ENCODE data around the gene MRPS34.

The MRPS34 gene

DNA sequence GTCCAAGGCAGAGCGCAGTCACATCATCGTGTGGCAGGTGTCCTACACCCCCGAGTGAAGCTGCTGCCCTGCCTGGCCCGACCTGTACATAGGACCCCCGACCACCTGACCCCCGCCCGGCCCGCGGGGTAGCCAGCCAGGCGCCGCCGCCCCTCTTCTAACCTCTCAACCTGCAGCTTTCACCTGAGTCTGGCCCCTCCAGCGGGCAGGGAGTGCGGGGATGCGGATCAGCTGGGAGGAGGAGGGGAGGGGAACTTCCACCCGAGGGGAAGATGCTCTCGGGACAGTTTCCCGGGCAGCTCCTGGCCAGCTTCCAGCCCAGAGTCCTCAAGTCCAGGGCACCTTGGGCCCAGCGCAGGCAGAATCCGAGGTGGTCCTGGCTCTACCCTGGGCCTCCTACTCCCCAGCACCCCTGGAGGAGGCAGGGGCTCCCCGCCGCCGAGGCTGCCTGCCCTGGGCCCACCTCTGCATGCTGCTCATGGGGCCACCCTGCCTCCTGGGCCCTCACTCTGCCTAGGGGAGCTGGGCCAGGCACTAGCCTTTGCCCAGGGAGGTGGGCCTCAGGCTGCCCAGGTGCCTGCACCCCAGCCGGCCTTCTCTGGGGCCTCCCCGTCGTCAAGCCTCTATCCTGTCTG, 4.0 kb downstream of the MRPS34 start:
- no peak for DNase-seq

GRCh38 chr16:1768061-1768766, 4.7 kb downstream of the MRPS34 start:
- no peak for DNase-seq

GRCh38 chr16:1767116-1767994, 5.6 kb downstream of the MRPS34 start:
- no peak for DNase-seq

DNA sequence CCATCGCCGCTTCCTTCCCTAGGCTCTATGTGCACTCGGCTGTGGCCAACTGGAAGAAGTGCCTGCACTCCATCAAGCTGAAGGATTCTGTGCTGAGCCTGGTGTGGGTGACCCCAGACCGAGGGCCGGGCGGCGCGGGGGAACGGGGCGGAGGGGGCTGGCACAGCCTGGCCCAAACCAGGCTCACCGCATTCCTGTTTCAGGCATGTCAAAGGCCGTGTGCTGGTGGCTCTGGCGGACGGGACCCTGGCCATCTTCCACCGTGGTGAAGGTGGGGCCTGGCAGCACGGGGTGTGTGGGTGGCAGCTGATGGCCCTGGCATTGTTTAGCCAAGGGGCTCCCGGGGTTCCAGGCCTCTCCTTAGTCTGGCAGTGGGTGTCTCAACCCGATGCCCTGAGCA, 6.2 kb downstream of the MRPS34 start:
- DNase-seq, result no peak

DNA sequence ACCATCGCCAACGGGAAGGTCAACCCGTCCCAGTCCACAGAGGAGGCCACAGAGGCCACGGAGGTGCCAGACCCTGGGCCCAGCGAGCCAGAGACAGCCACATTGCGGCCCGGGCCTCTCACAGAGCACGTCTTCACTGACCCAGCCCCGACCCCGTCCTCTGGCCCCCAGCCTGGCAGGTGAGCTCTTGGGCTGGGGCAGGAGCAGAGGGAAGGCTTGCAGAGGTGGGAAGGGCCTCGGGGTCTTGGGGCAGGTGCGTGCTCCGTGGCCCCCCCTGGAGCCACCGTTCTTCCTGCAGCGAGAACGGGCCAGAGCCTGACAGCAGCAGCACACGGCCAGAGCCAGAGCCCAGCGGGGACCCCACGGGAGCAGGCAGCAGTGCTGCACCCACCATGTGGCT, 6.7 kb downstream of the MRPS34 start:
- DNase-seq, result no peak

DNA sequence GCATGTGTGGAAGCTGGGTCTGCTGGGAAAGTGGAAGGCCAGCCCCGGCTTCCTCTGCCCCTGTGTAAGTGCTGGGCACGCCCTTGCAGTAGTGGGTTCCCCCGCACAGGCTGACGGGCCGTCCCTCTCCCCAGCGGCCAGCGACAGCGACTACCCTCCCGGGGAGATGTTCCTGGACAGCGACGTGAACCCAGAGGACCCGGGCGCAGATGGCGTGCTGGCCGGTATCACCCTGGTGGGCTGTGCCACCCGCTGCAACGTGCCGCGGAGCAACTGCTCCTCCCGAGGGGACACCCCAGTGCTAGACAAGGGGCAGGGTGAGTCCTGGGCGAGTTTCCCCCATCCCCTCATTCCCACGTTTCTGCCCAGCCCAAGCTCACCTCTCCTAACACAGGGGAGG, 7.1 kb downstream of the MRPS34 start:
- no peak for DNase-seq

DNA sequence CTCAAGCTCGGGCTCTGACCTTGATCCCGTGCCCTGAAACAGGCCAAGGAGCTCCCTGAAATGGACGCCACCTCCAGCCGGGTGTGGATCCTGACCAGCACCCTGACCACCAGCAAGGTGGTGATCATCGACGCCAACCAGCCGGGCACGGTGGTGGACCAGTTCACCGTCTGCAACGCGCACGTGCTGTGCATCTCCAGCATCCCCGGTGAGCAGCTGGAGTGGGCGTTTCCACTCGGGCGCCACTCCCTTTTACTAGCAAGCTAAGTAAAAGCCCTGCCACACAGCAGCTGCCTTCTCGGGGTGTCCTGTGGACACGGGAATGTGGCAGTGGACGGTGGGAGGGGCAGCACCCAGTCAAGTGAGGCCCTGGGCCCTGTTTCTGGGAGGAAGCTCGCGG, 8.0 kb downstream of the MRPS34 start:
- DNase-seq, result no peak

DNA sequence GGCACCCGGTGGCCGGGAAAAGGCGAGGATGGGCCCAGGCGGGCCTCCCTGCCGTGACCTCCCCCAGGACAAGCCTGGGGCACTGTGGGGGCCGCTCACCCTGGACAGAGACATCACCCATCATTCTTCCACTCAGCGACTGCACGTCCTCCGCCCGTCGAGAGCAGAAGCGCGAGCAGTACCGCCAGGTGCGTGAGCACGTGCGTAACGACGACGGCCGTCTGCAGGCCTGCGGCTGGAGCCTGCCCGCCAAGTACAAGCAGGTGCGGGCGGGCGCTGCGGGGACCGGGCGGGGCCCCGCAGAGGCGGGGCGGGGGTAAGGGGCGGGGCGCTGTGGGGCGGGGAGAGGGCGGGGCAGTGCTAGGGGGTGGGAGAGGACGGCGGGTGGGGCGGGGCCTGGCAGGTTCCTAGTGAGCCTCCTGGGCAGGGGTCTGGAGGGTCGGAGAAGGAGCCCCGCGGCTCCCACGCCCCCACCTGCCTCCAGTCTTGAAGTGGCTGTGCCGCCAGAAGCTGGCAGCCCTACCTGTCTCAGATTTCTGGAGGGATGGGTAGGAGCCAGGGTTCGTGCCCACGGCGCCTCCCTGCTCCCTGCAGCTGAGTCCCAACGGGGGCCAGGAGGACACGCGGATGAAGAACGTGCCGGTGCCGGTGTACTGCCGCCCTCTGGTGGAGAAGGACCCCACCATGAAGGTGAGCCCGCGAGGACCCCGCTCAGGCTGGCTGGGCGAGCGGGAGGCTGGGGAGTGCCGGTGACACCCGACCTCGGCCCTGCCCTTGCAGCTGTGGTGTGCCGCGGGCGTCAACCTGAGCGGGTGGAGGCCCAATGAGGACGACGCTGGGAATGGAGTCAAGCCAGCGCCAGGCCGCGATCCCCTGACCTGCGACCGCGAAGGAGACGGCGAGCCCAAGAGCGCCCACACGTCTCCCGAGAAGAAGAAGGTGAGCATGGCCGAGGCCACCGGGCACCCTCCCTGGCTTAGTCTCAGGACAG, 9.1 kb downstream of the MRPS34 start:
- DNase-seq, result no peak

DNA sequence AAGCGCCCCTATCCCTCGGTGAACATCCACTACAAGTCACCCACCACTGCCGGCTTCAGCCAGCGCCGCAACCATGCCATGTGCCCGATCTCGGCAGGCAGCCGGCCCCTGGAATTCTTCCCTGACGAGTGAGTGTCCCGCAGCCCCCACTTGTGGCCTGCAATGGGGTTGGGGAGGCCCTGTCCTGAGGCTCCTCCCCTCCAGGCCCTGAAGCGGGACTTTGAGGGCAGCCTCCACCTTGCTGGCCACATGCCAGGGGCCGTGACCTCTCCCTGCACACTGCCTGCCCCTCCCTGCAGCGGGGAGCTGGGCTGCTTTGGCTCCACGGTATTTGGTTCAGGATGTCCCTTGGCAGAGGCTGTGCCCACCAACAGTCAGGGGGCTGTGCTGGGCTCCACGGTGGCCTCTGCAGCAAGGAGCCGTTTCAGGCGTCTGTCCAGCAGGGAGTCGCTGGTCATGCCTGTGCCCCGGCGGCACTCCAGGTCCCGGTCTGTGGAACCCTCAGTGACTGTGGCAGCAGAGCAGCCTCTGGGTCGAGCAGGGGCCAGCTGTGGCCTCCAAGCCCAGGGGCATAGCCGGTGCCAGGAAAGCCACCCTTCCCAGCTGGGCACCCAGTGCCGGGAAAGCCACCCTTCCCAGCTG, 9.9 kb downstream of the MRPS34 start:
- DNase-seq, result no peak

DNA sequence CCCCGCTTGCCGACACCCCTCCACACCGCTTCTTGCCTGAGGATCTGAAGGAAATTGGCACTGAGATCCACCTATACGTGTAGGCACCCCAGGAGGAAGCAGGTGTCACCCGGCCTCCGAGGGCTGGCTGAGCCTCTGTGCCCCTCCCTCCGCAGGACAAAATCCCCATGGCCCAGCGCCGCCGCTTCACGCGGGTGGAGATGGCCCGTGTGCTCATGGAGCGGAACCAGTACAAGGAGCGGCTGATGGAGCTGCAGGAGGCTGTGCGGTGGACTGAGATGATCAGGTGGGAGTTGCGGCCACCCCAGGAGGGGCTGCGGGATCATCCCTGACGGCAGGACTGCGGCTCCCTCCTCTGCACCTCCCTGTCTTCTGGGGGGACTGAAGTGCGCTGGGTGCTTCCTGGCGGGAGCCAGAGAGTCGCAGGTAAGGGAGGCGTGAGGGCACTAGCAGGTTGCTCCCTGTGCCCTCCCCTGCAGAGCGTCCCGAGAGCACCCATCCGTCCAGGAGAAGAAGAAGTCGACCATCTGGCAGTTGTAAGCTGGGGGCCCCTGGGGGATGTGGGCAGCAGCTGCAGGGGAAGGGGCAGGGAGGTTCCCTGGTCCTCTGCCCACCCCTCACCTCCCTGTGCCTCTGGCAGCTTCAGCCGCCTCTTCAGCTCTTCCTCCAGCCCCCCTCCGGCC, 10.6 kb downstream of the MRPS34 start:
- no peak for DNase-seq

GRCh38 chr16:1761751-1762150, 11.2 kb downstream of the MRPS34 start:
- no peak for DNase-seq

DNA sequence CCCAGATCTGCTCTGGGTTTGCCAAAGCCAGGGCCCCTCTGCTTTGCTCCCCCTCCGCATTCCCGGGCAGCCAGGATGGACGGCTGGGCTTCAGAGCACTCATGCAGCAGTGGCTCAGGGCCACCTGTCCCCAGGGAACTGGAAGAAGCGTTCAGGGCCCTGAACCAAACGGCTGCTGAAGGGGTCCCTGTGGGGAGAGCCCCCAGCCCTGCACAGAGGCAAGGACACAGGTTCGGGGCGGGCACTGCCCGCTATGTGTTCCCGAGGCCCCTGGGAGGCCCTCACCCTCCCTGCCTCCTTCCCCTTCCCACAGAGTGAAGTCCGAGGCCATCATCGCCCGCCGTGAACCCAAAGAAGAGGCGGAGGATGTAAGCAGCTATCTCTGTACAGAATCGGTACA, 12.0 kb downstream of the MRPS34 start:
- no peak for DNase-seq

- DNase-seq, result no peak
Observed at GRCh38 chr16:1759511-1759910, 13.4 kb downstream of the MRPS34 start.

GRCh38 chr16:1758923-1759322, 14.0 kb downstream of the MRPS34 start:
- DNase-seq, result no peak

DNA sequence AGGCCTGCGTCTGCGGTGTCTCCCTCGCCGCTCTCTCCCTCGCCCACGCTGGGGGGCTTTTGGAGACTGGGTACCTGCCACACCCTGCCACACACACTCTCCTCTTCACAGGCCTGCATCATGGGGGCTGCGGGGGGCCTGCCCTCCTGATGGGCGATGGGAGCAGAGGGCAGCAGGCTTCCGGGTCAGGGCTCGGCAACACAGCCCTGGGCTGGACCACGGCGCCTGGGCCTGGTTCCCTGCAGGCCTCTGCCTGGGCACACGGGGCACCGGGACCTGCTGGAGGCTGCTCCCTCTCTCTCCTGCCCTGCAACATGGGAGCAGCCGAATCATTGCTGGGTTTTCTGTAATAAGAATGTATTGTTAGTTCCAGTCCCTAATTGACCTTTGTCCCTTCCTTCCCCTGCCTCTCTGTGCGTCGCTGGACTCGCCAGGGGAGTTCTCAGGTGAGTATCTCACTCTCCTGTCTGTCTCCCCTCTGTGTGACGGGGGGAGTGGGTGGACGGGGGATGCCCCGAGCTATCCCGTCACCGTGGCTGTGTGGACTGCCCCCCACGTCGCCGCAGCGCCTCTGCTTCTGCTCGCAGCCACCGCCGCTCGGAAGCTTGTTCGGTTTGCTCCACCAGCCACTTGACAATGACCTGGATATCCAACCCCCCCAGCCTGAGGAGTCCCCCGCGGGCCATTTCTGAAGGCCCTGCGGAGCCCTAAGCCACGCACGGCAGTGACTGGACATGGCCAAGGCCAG, 15.0 kb downstream of the MRPS34 start:
- DNase-seq, result no peak

- DNase-seq, result no peak
Observed at GRCh38 chr16:1754204-1754603, 18.7 kb downstream of the MRPS34 start.

DNA sequence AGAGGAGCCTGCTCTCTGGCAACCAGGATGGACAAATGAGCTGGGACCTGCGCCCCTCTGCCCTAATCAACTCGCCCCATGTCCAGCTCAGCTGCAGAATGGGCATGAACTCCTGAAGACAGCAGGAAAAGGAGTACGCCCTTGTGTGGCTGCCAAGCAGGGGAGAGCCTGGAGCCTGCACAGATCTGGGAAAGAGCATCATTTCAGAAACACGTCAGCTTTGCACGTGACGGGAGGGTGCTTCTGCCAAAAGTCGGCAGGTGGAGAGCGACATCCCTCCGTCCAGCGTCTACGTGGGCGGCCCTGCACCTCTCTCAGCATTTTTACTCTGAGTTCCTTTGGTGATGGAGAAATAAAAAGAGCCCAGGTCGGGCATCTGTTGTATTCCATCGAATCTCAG, 20.1 kb downstream of the MRPS34 start:
- DNase-seq, result no peak

DNA sequence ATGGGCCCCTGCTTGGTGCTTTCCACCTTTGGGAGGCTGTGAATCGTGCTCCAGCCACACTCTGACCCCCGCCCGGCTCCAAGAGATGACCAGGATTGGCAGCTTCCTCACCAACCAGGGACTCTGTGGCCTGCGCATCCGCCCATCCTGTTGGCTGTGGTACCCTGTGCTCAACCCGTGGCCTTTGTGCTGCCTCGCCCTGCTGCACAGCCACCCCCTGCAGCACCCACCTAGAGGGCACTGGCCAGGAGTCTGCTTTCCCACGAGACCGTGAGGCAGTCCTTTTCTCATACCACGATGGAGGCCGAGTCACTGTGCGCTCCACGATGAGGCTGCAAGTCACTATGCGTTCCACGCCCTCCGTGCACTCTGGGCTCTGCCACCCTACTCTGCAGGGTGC, 21.0 kb downstream of the MRPS34 start:
- no peak for DNase-seq

GRCh38 chr16:1749152-1750117, 23.5 kb downstream of the MRPS34 start:
- no peak for DNase-seq

DNA sequence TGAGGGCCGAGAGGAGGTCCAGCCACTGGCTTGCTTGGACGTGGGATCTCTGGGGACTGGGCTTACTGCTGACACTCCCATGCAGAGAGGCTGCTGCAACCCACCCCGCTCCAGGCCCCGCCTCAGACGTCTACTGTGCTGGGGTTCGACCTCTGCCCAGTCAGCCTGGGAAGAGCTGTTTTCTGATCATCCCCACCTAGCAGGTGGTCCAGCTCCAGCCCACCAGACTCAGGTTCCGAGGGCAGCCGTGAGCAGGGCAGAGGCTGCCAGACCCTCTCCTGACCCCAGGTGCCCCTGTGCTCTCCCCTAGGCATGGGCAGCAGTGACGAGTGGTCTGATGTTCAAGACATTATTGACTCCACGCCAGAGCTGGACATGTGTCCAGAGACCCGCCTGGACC, 25.0 kb downstream of the MRPS34 start:
- DNase-seq, result no peak
